GM13976 (cell line): ENCODE results near the gene AGPAT2.

ENCODE experiments used
- DNase-seq: peaks from one replicate; pipeline ENCODE4 v3.0.0; 2012; ENCODE audit warnings: low spot score
- in situ Hi-C: fragments of 300-500 bp; cut with MboI; formaldehyde crosslinking; loops from one replicate; pipeline ENCODE4 v1.12.0; 2022; ENCODE audit warnings: low sequenced_read_pairs, mixed read lengths, inconsistent platforms; ENCODE audit not compliant: unreplicated experiment
- TF ChIP-seq, protein P1 (sequence below): IDR thresholded peaks from 2 replicates; pipeline ENCODE4 v1.5.1; 2012; ENCODE audit warnings: borderline replicate concordance, mild to moderate bottlenecking; ENCODE audit not compliant: insufficient read depth; ENCODE audit errors: extremely low read depth, missing control alignments, control extremely low read depth

AGPAT2 gene

GRCh38 chr9:136661641-136662325 is 25.5 kb downstream of the AGPAT2 start:
- in situ Hi-C loops = no loop called here
- DNase-seq = no peak
- TF ChIP-seq, protein P1, sequence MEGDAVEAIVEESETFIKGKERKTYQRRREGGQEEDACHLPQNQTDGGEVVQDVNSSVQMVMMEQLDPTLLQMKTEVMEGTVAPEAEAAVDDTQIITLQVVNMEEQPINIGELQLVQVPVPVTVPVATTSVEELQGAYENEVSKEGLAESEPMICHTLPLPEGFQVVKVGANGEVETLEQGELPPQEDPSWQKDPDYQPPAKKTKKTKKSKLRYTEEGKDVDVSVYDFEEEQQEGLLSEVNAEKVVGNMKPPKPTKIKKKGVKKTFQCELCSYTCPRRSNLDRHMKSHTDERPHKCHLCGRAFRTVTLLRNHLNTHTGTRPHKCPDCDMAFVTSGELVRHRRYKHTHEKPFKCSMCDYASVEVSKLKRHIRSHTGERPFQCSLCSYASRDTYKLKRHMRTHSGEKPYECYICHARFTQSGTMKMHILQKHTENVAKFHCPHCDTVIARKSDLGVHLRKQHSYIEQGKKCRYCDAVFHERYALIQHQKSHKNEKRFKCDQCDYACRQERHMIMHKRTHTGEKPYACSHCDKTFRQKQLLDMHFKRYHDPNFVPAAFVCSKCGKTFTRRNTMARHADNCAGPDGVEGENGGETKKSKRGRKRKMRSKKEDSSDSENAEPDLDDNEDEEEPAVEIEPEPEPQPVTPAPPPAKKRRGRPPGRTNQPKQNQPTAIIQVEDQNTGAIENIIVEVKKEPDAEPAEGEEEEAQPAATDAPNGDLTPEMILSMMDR = no peak

GRCh38 chr9:136660971-136661550 is 26.2 kb downstream of the AGPAT2 start:
- TF ChIP-seq, protein P1 = no peak
- in situ Hi-C loops = no loop called here
- no peak for DNase-seq

DNA sequence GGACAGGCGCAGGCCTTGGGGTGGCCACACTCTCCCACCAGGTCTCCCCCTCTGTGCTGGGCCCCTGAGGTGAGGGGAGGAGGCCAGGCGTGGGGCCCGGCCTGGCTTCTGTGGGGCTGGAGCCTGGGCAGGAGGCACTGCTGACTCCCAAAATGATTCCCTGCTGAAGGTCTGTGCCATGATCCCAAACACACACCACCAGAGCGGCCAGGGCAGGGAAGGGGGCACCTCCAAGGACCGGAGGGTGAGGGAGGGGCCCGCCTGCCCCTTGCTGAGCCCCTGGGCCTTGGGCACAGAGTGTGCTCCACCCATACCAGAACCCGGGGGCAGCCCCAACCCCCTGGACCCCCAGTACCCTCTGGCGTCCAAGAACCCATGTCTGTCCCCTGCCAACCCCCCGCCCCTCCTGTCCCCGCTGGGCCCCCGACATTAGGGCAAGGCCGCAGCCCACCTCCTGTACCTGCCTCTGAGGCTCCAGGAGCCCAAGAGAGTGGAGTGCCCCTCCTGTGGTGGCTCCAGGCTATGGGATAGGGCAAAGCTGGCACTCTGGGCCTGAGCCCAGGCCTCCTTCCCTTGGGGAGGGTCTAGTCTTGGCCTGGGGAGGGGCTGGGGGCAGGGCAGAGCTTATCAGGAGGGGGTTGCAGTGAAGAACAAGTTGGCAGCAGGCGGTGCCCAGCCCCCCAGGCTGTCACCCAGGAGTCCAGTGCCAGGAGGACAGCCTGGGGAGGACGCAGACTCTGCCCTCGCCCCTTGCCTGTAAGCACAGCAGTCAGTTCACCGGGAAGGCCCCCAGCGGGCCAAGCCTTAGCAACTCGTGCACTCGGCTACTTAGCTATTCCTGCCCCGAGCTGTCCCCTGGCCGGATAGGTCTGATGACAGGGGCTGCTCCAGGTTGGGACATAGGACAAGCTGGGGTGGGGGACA is 27.1 kb downstream of the AGPAT2 start:
- TF ChIP-seq, protein P1 = no peak
- no peak for DNase-seq
- in situ Hi-C loops = no loop called here

- no peak for DNase-seq
- in situ Hi-C loops = no loop called here
- TF ChIP-seq, protein P1 = no peak
Observed at GRCh38 chr9:136658849-136659535, 28.3 kb downstream of the AGPAT2 start.

DNA sequence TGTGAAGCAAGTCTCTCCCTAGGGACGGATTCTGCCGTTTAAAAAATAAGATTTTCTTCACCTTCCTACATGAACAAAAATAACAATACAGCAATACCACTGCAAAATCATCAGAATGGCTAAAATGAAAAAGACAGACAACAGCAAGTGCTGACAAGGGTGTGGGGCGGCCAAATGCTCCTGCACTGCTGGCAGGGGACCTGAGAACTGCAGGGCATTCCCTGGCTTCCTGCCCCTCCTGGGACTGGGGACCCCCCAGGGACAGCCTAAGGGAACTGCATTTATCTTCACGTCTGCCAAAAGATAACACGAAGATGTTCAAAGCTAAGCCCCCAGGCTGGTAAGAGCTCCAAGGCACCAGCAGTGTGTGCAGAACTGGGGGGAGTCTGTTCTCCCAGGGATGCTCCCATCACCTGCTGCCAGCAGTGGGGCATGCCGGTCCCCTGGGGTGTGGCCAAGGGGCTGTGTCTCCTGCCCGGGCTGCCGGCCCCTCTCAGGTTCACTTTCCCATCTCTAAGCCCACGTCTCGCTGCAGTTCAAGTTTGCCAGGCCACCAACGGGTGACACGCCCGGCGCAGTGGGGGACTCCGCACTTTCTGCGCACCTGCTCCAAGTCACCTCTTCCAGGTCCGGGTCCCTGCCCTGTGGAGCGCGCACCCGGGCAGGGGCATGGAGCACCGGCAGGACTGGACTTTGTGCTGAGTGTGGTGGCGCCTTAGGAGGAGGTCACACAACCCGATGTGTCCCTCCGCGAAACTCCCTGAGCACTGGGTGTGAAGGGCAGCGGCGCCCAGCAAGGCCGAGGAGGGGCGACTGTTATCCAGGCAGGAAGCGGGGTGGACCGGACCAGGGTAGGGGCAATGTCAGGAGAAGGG is 29.0 kb downstream of the AGPAT2 start:
- in situ Hi-C loops = no loop called here
- no peak for DNase-seq
- TF ChIP-seq, protein P1 = no peak
